GM18951 (cell line): ENCODE measurements around the gene CCAR1.
"Not testable (repeated sequence)": the region's sequence is repeated elsewhere in the genome, so short reads cannot be mapped to it uniquely, and the experiment has no call there.

ENCODE experiments used
- POLR2A ChIP-seq: IDR thresholded peaks from 4 replicates; pipeline ENCODE4 v1.6.1; 2011; ENCODE audit warnings: mild to moderate bottlenecking; ENCODE audit not compliant: insufficient read length, insufficient read depth; ENCODE audit errors: extremely low read depth
- in situ Hi-C: fragments of 300-500 bp; cut with MboI; formaldehyde crosslinking; loops from one replicate; pipeline ENCODE4 v1.12.0; 2022; ENCODE audit warnings: low sequenced_read_pairs, mixed read lengths, inconsistent platforms; ENCODE audit not compliant: unreplicated experiment

Gene CCAR1, protein sequence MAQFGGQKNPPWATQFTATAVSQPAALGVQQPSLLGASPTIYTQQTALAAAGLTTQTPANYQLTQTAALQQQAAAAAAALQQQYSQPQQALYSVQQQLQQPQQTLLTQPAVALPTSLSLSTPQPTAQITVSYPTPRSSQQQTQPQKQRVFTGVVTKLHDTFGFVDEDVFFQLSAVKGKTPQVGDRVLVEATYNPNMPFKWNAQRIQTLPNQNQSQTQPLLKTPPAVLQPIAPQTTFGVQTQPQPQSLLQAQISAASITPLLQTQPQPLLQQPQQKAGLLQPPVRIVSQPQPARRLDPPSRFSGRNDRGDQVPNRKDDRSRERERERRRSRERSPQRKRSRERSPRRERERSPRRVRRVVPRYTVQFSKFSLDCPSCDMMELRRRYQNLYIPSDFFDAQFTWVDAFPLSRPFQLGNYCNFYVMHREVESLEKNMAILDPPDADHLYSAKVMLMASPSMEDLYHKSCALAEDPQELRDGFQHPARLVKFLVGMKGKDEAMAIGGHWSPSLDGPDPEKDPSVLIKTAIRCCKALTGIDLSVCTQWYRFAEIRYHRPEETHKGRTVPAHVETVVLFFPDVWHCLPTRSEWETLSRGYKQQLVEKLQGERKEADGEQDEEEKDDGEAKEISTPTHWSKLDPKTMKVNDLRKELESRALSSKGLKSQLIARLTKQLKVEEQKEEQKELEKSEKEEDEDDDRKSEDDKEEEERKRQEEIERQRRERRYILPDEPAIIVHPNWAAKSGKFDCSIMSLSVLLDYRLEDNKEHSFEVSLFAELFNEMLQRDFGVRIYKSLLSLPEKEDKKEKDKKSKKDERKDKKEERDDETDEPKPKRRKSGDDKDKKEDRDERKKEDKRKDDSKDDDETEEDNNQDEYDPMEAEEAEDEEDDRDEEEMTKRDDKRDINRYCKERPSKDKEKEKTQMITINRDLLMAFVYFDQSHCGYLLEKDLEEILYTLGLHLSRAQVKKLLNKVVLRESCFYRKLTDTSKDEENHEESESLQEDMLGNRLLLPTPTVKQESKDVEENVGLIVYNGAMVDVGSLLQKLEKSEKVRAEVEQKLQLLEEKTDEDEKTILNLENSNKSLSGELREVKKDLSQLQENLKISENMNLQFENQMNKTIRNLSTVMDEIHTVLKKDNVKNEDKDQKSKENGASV

DNA sequence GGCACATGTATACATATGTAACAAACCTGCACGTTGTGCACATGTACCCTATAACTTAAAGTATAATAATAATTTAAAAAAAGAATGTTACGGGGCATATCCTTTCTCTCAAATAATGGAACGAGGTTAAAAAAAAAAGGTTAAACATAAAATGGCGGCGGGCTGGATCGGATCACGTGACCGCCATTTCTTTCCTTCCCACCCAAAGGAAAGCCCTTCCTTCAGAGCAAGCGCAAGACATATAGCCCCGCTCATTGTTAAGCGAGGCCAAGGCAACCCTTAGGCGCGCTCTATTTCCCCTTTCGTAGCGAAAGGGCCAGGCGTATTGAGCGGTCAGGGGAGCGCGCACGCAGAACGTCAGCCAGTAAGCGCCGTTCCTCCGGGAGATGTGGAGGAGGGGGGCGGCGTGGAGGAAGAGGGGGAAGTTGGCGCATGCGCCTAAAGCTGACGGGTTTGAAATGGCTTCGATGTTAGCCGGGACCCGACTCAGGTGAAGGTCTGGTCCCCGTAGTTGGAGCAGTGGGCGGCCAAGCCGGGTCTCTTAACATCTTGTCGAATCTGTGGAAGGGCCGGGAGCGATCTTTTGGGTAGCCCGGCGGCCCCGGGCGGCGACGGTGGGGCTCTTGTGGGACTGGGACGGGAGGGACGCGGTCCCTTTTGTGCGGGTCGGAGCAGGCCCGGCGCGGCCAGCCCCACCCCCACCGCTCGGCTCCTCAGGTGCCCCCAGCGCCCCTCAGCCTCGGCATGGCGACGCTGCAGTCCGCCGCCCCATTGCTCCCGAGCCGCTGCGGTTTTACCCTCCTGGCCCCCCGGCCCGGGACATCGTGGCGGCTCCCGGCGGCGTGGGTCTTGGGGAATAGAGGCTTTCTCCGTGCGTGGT lies at the start of gene CCAR1:
CCAR1 (plus strand) TSS at position 447 of the 880 bp plus-strand sequence. CDS start 1,266 bp downstream, outside the sequence.
- TF ChIP-seq POLR2A = peak; percentile 79
- in situ Hi-C loops = no loop called here

DNA sequence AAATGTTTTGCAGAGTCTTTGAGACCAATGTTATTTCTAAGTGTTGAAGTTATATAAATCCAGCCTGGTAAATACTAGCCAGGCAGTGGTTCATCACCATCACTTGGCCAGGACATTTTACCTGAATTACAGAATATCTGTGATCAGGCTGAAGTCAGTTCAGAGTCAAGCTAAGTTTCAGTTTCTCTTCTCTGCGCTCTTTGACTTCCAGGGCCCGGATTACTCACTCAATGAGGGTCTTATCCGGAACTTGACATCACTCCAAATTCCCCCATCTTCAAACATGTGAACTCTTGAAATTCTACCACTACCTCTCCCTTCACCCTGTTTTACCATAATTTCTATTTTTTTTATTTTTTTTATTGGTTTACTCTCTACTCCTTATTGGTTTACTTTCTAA lies 36.6 kb upstream of the CCAR1 start:
- in situ Hi-C loops = no loop called here

DNA sequence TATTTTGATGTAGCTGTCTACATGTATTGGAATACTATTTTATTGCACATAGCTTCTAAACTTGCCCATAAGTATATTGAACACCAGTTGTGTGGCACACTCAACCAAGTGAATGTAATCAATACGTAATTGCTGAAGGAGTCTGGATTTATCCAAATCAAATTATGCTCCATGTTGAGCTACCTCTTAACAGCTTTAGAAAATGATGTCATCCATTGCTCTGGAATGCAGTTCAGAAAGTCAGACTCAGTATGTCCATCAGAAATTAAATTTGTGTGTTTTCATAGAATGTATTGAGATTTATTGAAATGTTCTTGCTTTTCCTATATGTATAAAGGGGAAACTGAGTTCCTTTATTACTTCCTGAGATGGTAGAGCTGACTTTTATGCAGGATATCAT lies 25.0 kb upstream of the CCAR1 start:
- TF ChIP-seq POLR2A = no peak
- in situ Hi-C loops = no loop called here

More for the DNA sequence above, 36.6 kb upstream of the CCAR1 start:
- no peak for TF ChIP-seq POLR2A

DNA sequence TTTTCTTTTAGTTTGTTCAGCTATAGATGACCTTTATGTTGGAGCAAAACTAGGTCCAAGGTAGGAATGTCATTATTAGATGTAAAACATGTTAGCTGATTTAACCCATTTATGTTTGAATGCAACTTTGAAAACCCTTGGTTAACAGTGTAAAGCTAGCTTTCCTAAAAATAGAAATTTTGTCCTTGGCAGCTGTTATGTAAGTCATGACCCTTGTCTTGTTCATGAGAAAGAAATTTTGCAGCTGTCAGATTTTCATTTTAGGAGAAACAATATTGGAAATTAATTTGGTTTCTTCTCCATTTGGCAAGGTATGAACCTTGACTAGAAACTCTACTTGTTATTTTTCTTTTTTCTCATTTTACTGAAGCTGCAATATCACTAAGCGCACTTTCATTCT lies 23.9 kb upstream of the CCAR1 start:
- in situ Hi-C loops = no loop called here
- TF ChIP-seq POLR2A = no peak

DNA sequence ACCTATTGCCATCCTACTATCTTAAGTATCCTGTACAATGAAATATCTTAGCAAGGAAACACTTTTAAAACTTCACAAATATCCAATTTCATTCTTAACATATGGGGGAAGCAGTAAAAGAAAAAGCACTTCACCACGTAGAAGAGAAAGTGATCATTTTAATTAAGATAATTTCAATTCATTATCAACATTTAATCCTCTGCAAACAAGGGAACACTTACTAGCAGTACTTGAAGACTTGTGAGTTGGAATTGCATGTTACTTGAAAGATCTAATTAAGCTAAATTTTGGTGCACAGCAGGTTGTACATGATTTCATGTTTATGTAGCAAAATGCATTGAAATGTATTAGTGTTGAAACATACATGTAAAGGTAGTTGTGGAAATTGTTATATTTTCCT lies 20.8 kb upstream of the CCAR1 start:
- in situ Hi-C loops = no loop called here
- TF ChIP-seq POLR2A = no peak

DNA sequence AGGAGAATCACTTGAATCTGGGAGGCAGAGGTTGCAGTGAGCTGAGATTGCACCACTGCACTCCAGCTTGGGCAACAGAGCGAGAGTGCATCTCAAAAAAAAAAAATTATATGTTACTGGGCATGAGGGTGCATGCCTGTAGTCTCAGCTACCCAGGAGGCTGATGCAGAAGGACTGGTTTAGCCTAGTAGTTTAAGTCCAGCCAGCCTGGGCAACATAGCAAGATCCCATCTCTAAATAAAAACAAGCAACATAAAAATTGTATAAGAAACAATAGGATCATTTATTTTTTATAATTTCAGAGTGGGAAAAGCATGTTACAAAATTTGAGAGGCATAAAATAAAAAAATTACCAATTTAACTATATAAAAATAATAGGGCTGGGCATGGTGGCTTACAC lies 15.5 kb upstream of the CCAR1 start:
- in situ Hi-C loops = no loop called here
- no peak for TF ChIP-seq POLR2A

DNA sequence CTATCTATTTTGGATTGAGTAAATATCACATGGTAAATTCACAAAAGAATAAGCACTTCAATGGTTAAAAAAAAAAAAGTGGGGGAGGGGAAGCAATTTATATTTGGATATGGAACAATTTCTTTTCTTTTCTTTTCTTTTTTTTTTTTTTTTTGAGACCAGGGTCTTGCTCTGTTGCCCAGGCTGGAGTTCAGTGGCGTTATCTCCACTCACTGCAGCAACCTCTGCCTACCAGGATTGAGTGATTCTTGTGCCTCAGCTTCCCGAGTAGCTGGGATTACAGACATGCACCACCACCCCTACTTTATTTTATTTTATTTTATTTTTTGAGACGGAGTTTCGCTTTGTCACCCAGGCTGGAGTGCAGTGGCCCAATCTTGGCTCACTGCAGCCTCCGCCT lies 12.1 kb upstream of the CCAR1 start:
- in situ Hi-C loops = not testable (repeated sequence)

DNA sequence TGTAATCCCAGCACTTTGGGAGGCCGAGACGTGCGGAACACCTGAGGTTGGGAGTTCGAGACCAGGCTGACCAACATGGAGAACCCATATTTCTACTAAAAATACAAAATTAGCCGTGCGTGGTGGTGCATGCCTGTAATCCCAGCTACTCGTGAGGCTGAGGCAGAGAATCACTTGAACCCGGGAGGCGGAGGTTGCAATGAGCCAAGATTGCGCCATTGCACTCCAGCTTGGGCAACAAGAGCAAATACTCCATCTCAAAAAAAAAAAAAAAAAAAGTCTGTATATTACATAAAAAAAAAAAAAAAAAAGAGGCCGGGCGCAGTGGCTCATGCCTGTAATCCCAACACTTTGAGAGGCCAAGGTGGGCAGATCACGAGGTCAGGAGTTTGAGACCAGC lies 8.0 kb upstream of the CCAR1 start:
- in situ Hi-C loops = not testable (repeated sequence)

DNA sequence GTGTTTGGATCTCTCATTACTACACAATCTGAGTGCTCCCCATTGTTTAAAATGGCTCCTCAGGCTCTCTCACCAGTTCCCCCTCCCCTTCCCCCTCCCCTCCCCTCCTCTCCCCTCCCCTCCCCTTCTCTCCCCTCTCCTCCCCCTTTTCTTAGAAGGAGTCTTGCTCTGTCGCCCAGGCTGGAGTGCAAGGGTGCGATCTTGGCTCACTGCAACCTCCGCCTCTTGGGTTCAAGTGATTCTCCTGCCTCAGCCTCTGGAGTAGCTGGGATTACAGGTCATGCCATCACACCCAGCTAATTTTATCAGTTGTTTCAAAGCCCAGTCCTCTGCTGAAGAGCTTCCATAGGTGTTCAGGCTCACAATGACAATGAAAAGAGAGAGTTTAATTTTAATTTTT lies 3.6 kb upstream of the CCAR1 start:
- TF ChIP-seq POLR2A = no peak
- in situ Hi-C loops = no loop called here

DNA sequence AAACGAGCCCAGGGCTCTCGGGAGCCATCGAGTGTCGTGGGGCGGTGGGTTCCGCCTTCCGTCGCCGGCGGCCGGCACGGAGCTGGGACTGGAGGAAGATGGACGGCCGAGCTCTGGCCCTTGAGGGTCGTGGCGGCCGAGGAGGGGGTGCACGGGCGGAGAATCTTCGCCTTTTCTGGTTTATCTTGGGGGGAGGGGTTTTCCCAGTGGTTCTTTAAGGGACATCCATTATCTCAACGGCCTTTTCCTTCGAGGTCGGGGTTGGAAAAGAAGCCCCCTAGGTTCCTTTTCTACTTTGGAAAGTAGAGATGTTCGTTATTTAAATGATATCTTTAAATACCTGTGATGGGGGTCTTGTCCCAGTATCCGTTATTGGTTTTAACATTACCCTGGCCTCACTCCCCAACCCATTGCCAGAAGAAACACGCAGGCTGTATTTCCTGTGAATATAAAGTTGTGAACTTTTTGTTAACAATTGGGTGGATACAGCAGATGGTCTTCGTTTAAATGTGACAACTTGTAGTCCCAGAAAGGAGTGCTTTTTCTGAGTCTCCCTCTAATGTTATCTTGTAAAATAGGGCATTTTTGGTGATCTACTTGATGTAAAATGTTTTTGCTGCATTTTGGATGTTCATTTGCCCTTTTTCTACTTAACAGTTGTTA lies 765 bp downstream of the CCAR1 start:
- in situ Hi-C loops = no loop called here
- TF ChIP-seq POLR2A = no peak

DNA sequence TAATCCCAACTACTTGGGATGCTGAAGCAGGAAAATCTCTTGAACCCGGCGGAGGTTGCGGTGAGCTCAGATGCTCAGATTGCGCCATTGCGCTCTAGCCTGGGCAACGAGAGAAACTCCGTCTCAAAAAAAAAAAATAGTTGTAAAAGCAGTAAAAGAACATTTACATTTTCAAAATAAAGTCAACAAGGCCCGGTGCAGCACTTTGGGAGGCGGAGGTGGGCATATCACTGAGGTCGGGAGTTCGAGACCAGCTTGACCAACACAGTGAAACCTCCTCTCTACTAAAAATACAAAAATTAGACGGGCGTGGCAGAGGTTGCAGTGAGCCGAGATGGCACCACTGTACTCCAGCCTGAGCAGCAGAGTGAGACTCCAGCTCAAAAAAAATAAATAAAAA lies 4.0 kb downstream of the CCAR1 start:
- in situ Hi-C loops = no loop called here
- TF ChIP-seq POLR2A = no peak

DNA sequence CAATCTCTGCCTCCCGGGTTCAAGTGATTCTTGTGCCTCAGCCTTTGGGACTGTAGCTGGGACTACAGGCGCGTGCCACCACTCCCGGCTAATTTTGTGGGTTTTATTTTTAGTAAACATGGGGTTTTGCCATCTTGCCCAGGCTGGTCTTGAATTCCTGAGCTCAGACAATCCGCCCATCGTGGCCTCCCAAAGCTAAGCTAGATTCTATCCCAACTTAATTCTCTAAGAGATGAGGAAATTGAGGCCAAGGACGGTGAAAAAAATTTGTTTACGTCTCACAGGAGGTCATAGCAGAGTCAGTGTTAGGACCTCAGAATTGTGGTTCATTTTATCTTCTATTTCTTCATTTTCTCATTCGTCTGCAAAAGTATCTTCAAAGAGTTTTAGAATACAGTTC lies 6.1 kb downstream of the CCAR1 start:
- in situ Hi-C loops = no loop called here
- TF ChIP-seq POLR2A = no peak
